ENCODE data around the gene PIK3CB. TPM values are rescaled to one million over a fixed set of nuclear protein-coding genes. Genes with fewer than 3 reads are reported as not detected.

The PIK3CB gene
- total RNA-seq, 4 donors from 2014 or later, result 24.9 to 94.7 (median 36.8) TPM

DNA sequence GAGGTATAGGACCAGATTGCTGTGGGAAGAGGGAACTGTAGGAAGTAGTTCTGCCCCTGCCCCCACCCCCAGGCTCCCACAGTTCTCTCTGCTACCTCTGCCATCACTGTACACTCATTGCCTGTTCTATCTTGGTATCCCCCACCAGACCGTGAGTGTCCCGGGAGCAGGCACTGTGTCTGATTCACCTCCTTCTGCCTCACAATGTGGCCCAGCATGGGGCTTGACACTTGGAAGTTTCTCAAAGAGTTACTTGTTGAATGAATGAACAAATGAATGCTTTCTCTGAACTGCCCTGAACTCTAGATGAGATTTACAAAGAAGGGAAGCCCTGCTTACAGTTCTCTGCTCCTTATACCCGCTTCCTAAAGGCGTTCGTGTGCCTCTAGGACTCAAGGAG lies 27.1 kb upstream of the PIK3CB start:
- no peak for ATAC-seq

DNA sequence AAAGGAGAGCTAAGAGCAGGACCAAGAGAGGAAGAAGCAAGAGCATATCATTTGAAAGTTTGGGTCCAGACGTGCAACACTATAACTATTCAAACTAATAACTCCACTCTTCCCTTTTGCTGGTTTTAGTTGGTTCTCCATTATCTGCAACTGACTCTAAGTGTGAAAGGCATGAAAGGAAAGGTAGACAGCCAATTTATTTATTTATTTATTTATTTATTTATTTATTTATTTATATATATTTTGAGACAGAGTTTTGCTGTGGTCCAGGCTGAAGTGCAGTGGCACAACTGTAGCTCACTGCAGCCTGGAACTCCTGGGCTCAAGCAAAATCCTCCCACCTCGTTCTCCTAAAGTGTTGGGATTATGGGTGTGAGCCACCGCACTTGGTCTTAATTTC lies 22.1 kb upstream of the PIK3CB start:
- Histone ChIP-seq H3K4me1 (no peaks in the 10 kb centered on the region), H3K36me3 (no peaks in the 10 kb centered on the region), H3K9me3 (no peaks in the 10 kb centered on the region), H3K4me3 (no peak overlapping the region), H3K27me3 (no peaks in the 10 kb centered on the region), H3K27ac (no peak overlapping the region)
- ATAC-seq (no peak), DNase-seq (no peak)
- in situ Hi-C loops (cut with MboI; ENCODE audit: low sequenced_read_pairs in 4 of 4), result no loop called here
- TF ChIP-seq, protein P1, sequence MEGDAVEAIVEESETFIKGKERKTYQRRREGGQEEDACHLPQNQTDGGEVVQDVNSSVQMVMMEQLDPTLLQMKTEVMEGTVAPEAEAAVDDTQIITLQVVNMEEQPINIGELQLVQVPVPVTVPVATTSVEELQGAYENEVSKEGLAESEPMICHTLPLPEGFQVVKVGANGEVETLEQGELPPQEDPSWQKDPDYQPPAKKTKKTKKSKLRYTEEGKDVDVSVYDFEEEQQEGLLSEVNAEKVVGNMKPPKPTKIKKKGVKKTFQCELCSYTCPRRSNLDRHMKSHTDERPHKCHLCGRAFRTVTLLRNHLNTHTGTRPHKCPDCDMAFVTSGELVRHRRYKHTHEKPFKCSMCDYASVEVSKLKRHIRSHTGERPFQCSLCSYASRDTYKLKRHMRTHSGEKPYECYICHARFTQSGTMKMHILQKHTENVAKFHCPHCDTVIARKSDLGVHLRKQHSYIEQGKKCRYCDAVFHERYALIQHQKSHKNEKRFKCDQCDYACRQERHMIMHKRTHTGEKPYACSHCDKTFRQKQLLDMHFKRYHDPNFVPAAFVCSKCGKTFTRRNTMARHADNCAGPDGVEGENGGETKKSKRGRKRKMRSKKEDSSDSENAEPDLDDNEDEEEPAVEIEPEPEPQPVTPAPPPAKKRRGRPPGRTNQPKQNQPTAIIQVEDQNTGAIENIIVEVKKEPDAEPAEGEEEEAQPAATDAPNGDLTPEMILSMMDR (IDR thresholded peaks at IDR 0.05 in 4 of 5, conservative IDR thresholded peaks at IDR 0.05 in 1 of 5), result no peak
- TF ChIP-seq POLR2A (IDR thresholded peaks at IDR 0.05), result no peak
- intact Hi-C loops (cut with DNase I; ENCODE audit: low total_unique reads), result no loop called here

More for the DNA sequence above, 27.1 kb upstream of the PIK3CB start:
- intact Hi-C loops (cut with DNase I; ENCODE audit: low total_unique reads) (loop anchor here (2.0 kb wide), 1 partner anchor 27 kb away; the partner anchor contains the start of gene PIK3CB), in situ Hi-C loops (cut with MboI; ENCODE audit: low sequenced_read_pairs in 4 of 4) (no loop called here)
- Histone ChIP-seq H3K27me3 (no peaks in the 10 kb centered on the region), H3K36me3 (no peaks in the 10 kb centered on the region), H3K4me1 (peaks cover 9 to 13% of the 10 kb centered on the region in 2 donors), H3K9me3 (no peaks in the 10 kb centered on the region), H3K4me3 (no peak overlapping the region), H3K27ac (peak overlapping the region in 3 of 4 donors; percentile 58 to 79 (median 73))
- DNase-seq, result no peak
- no peak for TF ChIP-seq POLR2A (IDR thresholded peaks at IDR 0.05)
- TF ChIP-seq, protein P1 (IDR thresholded peaks at IDR 0.05 in 4 of 5, conservative IDR thresholded peaks at IDR 0.05 in 1 of 5), result no peak

DNA sequence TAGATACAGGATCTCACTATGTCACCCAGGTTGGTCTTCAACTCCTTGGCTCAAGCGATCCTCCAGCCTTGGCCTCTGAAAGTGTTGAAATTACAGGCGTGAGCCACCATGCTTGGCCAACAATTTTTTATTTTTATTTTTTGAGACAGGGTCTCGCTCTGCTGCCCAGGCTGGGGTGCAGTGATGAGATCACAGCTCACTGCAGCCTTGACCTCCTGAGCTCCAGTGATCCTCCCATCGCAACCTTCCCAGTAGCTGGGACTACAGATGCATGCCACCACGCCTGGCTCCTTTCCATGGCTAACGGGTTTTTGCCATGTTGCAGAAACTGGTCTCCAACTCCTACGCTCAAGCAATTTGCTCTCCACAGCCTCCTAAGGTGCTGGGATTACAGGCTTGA lies 20.2 kb upstream of the PIK3CB start:
- H3K4me3 ChIP-seq, result no peak overlapping the region
- TF ChIP-seq, protein P1 (IDR thresholded peaks at IDR 0.05 in 4 of 5, conservative IDR thresholded peaks at IDR 0.05 in 1 of 5), result no peak
- TF ChIP-seq POLR2A (IDR thresholded peaks at IDR 0.05), result no peak
- H3K27ac ChIP-seq, result no peak overlapping the region
- ATAC-seq (no peak), DNase-seq (no peak)
- H3K27me3 ChIP-seq, result no peaks in the 10 kb centered on the region
- in situ Hi-C loops (cut with MboI; ENCODE audit: low sequenced_read_pairs in 4 of 4), result no loop called here
- H3K4me1 ChIP-seq, result no peaks in the 10 kb centered on the region
- intact Hi-C loops (cut with DNase I; ENCODE audit: low total_unique reads), result no loop called here
- H3K9me3 ChIP-seq, result no peaks in the 10 kb centered on the region
- H3K36me3 ChIP-seq, result no peaks in the 10 kb centered on the region

DNA sequence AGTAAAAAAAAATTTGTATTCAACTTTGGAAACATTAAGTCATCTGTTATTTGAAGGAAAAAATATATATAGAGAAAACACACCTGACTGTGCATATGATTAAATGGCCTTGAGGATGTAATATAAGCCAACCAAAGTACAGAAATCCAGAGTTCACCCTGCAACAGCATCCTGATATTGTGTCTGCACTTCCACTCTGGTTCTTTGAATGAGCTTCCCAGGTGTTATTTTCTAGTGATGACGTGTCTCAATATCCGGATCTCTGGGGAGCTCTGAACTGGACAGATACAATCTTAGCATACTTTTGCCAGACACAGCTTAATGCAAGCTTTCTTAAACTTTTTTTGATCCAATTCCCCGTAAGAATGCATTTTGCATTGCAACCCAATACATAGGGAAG lies 19.5 kb upstream of the PIK3CB start:
- in situ Hi-C loops (cut with MboI; ENCODE audit: low sequenced_read_pairs in 4 of 4) (no loop called here), intact Hi-C loops (cut with DNase I; ENCODE audit: low total_unique reads) (no loop called here)
- Histone ChIP-seq H3K27ac (no peak overlapping the region), H3K4me3 (no peak overlapping the region), H3K4me1 (no peaks in the 10 kb centered on the region), H3K27me3 (no peaks in the 10 kb centered on the region), H3K9me3 (no peaks in the 10 kb centered on the region), H3K36me3 (no peaks in the 10 kb centered on the region)
- DNase-seq (no peak), ATAC-seq (peak; percentile 53 to 54)
- TF ChIP-seq POLR2A (IDR thresholded peaks at IDR 0.05), result no peak
- TF ChIP-seq, protein P1 (IDR thresholded peaks at IDR 0.05 in 4 of 5, conservative IDR thresholded peaks at IDR 0.05 in 1 of 5), result no peak

DNA sequence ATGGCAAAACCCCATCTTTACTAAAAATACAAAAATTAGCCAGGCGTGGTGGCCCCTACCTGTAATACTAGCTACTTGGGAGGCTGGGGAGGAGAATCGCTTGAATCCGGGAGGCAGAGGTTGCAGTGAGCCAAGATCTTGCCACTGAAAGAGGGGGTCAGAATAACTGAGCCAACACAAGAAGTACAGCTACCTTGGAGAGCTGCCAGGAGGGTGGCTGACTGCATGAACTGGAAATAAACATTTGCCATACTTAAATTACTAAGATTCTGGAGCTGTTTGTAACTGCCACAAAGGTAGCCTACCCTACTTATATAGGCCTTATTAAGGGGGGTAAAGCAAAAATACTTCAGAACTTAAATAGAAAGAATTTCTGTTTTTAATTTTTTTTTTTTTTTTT lies 15.4 kb upstream of the PIK3CB start:
- H3K4me1 ChIP-seq, result no peaks in the 10 kb centered on the region
- in situ Hi-C loops (cut with MboI; ENCODE audit: low sequenced_read_pairs in 4 of 4), result no loop called here
- no peak for ATAC-seq
- no peak for TF ChIP-seq POLR2A (IDR thresholded peaks at IDR 0.05)
- TF ChIP-seq, protein P1 (IDR thresholded peaks at IDR 0.05 in 4 of 5, conservative IDR thresholded peaks at IDR 0.05 in 1 of 5), result no peak
- no peak overlapping the region for H3K4me3 ChIP-seq
- DNase-seq, result no peak
- no peaks in the 10 kb centered on the region for H3K27me3 ChIP-seq
- no peaks in the 10 kb centered on the region for H3K9me3 ChIP-seq
- H3K36me3 ChIP-seq, result no peaks in the 10 kb centered on the region
- intact Hi-C loops (cut with DNase I; ENCODE audit: low total_unique reads), result no loop called here
- no peak overlapping the region for H3K27ac ChIP-seq
